ENCODE results near the gene KLHL10. TPM values are rescaled to one million over a fixed set of nuclear protein-coding genes. Genes with fewer than 3 reads are reported as not detected.
"Not testable (repeated sequence)": the region's sequence is repeated elsewhere in the genome, so short reads cannot be mapped to it uniquely, and the experiment has no call there.

KLHL10 gene
- total and polyA plus RNA-seq, 3 experiments from 2014 or later: 0.24 TPM; not detected in 2

DNA sequence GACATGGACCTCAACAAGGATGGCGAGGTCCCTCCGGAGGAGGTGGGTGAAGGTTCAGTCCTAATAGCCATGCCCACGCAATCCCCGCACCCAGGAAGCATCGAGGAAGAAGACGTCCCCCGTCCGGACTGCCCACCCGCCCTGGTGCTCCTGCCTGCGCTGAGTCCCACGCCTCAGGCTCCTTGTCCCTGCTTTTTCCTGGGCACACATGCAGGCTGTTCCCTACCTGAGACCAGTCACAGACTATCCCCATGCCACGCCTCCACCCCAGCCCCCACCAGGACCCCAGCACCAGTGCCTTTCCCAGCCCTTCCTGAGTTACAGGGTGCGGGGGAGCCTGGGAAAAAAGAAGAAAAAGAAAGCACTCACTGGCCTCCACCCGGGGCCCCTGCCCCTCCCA is 15.8 kb upstream of the KLHL10 start:
- CTCF ChIA-PET: interaction anchor here (1.5 kb wide), 1 partner anchor 10 kb away, joined by 5 read pairs; the partner anchor contains the start of gene P3H4
- DNase-seq: no peak

DNA sequence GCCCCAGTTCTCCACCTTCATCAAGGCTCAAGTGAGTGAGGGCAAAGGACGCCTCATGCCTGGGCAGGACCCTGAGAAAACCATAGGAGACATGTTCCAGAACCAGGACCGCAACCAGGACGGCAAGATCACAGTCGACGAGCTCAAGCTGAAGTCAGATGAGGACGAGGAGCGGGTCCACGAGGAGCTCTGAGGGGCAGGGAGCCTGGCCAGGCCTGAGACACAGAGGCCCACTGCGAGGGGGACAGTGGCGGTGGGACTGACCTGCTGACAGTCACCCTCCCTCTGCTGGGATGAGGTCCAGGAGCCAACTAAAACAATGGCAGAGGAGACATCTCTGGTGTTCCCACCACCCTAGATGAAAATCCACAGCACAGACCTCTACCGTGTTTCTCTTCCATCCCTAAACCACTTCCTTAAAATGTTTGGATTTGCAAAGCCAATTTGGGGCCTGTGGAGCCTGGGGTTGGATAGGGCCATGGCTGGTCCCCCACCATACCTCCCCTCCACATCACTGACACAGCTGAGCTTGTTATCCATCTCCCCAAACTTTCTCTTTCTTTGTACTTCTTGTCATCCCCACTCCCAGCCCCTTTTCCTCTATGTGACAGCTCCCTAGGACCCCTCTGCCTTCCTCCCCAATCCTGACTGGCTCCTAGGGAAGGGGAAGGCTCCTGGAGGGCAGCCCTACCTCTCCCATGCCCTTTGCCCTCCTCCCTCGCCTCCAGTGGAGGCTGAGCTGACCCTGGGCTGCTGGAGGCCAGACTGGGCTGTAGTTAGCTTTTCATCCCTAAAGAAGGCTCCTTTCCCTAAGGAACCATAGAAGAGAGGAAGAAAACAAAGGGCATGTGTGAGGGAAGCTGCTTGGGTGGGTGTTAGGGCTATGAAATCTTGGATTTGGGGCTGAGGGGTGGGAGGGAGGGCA is 15.1 kb upstream of the KLHL10 start:
- Mint-ChIP-seq H3K4me3 (peak overlapping the region in 1 of 7 donors; percentile 87), H3K27ac (no peak overlapping the region), H3K27me3 (peaks cover 4% of the 10 kb centered on the region in 2 donors), H3K9me3 (no peaks in the 10 kb centered on the region), H3K4me1 (no peaks in the 10 kb centered on the region), H3K36me3 (peaks cover 0 to 19% (median 0%) of the 10 kb centered on the region in 3 donors)
- Histone ChIP-seq H3K27ac (ENCODE audit: low read depth, low read length) (no peak overlapping the region), H3K27me3 (ENCODE audit: insufficient read depth, low read length, poor library complexity, severe bottlenecking) (no peaks in the 10 kb centered on the region), H3K9me3 (ENCODE audit: low read length) (no peaks in the 10 kb centered on the region), H3K4me1 (ENCODE audit: insufficient read depth, low read length) (no peaks in the 10 kb centered on the region), H3K4me3 (ENCODE audit: low read length) (no peak overlapping the region), H3K36me3 (ENCODE audit: insufficient read depth, low read length) (no peaks in the 10 kb centered on the region)
- ChIA-PET POLR2A (no interaction called here), CTCF (interaction anchor here (1.5 kb wide), 1 partner anchor 11 kb away, joined by 5 read pairs; the partner anchor contains the start of gene P3H4)
- no peak for DNase-seq

More for the DNA sequence above, 15.8 kb upstream of the KLHL10 start:
- no peaks in the 10 kb centered on the region for H3K9me3 Mint-ChIP-seq
- Histone ChIP-seq H3K27ac (ENCODE audit: low read depth, low read length) (no peak overlapping the region), H3K9me3 (ENCODE audit: low read length) (no peaks in the 10 kb centered on the region), H3K4me3 (ENCODE audit: low read length) (no peak overlapping the region), H3K27me3 (ENCODE audit: insufficient read depth, low read length, poor library complexity, severe bottlenecking) (no peaks in the 10 kb centered on the region), H3K36me3 (ENCODE audit: insufficient read depth, low read length) (no peaks in the 10 kb centered on the region), H3K4me1 (ENCODE audit: insufficient read depth, low read length) (no peaks in the 10 kb centered on the region)
- POLR2A ChIA-PET: no interaction called here
- H3K27me3 Mint-ChIP-seq: peaks cover 4% of the 10 kb centered on the region in 2 donors
- no peaks in the 10 kb centered on the region for H3K4me1 Mint-ChIP-seq
- H3K36me3 Mint-ChIP-seq: peaks cover 0 to 16% (median 0%) of the 10 kb centered on the region in 3 donors
- no peak overlapping the region for H3K4me3 Mint-ChIP-seq
- peak overlapping the region in 1 of 8 donors; percentile 79 for H3K27ac Mint-ChIP-seq

DNA sequence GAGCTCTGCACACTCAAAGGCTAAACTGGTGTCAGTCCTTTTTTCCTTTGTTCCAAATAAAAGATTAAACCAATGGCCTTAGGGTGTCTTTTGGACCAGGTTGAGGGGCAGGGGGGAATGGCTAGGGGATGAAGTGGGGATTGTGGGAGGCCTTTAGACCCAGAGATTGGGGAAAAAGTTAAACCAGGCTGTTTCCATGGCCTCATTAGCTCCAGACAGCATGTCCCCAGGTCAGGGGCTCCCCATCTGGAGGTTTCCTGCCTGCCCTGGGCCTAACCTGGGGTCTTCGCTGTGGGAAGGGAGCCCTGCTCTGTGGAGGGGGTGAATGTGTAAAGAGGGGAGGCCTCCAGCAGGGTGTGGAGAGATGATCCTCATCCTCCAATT is 14.5 kb upstream of the KLHL10 start:
- POLR2A ChIA-PET: interaction anchor here (0.6 kb wide), 1 partner anchor 86 kb away, joined by 4 read pairs; no protein-coding TSS in a partner anchor
- CTCF ChIA-PET: interaction anchor here (1.5 kb wide), 1 partner anchor 12 kb away, joined by 5 read pairs; the partner anchor contains the start of gene P3H4
- peaks cover 0 to 25% (median 0%) of the 10 kb centered on the region in 3 donors for H3K36me3 Mint-ChIP-seq

DNA sequence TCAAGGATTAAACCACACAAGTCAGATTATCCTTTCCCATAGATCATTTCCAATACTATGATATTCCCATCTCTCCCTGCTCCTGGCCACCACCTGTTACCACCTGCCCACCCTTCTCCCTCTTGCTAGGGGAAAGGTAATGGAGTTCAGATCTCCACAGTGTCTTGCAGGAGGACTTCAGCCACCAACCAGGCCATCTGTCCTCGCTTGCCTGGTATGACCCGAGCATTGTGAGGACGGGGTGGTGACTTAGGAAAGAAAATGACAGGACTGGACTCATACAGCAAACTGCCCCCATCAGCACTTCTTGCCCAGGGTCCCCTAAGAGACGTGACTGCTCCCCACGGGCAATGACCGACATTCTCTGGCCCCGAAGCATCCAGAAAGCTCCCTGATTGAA is 14.0 kb upstream of the KLHL10 start:
- Histone ChIP-seq H3K9me3 (ENCODE audit: low read length) (no peaks in the 10 kb centered on the region), H3K4me3 (ENCODE audit: low read length) (no peak overlapping the region), H3K36me3 (ENCODE audit: insufficient read depth, low read length) (no peaks in the 10 kb centered on the region), H3K27me3 (ENCODE audit: insufficient read depth, low read length, poor library complexity, severe bottlenecking) (no peaks in the 10 kb centered on the region), H3K27ac (ENCODE audit: low read depth, low read length) (no peak overlapping the region), H3K4me1 (ENCODE audit: insufficient read depth, low read length) (no peaks in the 10 kb centered on the region)
- DNase-seq: no peak
- peaks cover 4% of the 10 kb centered on the region in 2 donors for H3K27me3 Mint-ChIP-seq
- H3K4me3 Mint-ChIP-seq: no peak overlapping the region
- ChIA-PET POLR2A (interaction anchor here (0.6 to 0.7 kb wide), 2 partner anchors 9 to 86 kb away, joined by 4 read pairs; no protein-coding TSS in a partner anchor), CTCF (interaction anchor here (0.7 kb wide), 1 partner anchor 1555 kb away, joined by 3 read pairs; no protein-coding TSS in a partner anchor)
- peaks cover 0 to 28% (median 0%) of the 10 kb centered on the region in 3 donors for H3K36me3 Mint-ChIP-seq
- H3K27ac Mint-ChIP-seq: peak overlapping the region in 1 of 8 donors; percentile 29
- no peaks in the 10 kb centered on the region for H3K9me3 Mint-ChIP-seq
- no peaks in the 10 kb centered on the region for H3K4me1 Mint-ChIP-seq

More for the DNA sequence above, 14.5 kb upstream of the KLHL10 start:
- Mint-ChIP-seq H3K9me3 (no peaks in the 10 kb centered on the region), H3K27me3 (peaks cover 4% of the 10 kb centered on the region in 2 donors), H3K4me3 (no peak overlapping the region), H3K4me1 (no peaks in the 10 kb centered on the region), H3K27ac (peak overlapping the region in 1 of 8 donors; percentile 29)
- Histone ChIP-seq H3K4me1 (ENCODE audit: insufficient read depth, low read length) (no peaks in the 10 kb centered on the region), H3K36me3 (ENCODE audit: insufficient read depth, low read length) (no peaks in the 10 kb centered on the region), H3K27ac (ENCODE audit: low read depth, low read length) (no peak overlapping the region), H3K27me3 (ENCODE audit: insufficient read depth, low read length, poor library complexity, severe bottlenecking) (no peaks in the 10 kb centered on the region), H3K4me3 (ENCODE audit: low read length) (no peak overlapping the region), H3K9me3 (ENCODE audit: low read length) (no peaks in the 10 kb centered on the region)
- DNase-seq: no peak

DNA sequence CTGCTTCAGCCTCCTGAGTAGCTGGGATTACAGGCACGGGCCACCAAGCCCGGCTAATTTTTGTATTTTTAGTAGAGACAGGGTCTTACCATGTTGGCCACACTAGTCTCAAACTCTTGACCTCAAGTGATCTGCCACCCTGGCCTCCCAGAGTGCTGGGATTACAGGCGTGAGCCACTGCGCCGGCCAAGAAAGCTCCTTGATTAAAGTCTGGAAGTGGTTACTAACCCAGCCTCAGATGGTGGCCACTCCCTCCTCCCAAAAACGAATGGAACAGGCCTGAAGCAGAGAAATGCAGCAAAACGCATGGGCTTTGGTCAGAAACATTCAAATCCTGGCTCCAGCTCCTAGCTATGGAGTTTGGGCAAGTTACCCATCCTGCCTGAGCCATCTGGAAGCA is 13.5 kb upstream of the KLHL10 start:
- H3K4me1 Mint-ChIP-seq: no peaks in the 10 kb centered on the region
- H3K27ac Mint-ChIP-seq: no peak overlapping the region
- no peak overlapping the region for H3K27ac ChIP-seq (ENCODE audit: low read depth, low read length)
- DNase-seq: no peak
- H3K4me3 Mint-ChIP-seq: no peak overlapping the region
- H3K27me3 Mint-ChIP-seq: peaks cover 4% of the 10 kb centered on the region in 2 donors
- no peaks in the 10 kb centered on the region for H3K9me3 Mint-ChIP-seq
- ChIA-PET CTCF (interaction anchor here (0.7 kb wide), 1 partner anchor 1556 kb away, joined by 3 read pairs; no protein-coding TSS in a partner anchor), POLR2A (interaction anchor here (0.7 kb wide), 1 partner anchor 8 kb away, joined by 4 read pairs; no protein-coding TSS in a partner anchor)
- no peaks in the 10 kb centered on the region for H3K36me3 ChIP-seq (ENCODE audit: insufficient read depth, low read length)
- peaks cover 0 to 32% (median 0%) of the 10 kb centered on the region in 3 donors for H3K36me3 Mint-ChIP-seq
- no peaks in the 10 kb centered on the region for H3K4me1 ChIP-seq (ENCODE audit: insufficient read depth, low read length)
- no peak overlapping the region for H3K4me3 ChIP-seq (ENCODE audit: low read length)
- no peaks in the 10 kb centered on the region for H3K9me3 ChIP-seq (ENCODE audit: low read length)
- H3K27me3 ChIP-seq (ENCODE audit: insufficient read depth, low read length, poor library complexity, severe bottlenecking): no peaks in the 10 kb centered on the region

DNA sequence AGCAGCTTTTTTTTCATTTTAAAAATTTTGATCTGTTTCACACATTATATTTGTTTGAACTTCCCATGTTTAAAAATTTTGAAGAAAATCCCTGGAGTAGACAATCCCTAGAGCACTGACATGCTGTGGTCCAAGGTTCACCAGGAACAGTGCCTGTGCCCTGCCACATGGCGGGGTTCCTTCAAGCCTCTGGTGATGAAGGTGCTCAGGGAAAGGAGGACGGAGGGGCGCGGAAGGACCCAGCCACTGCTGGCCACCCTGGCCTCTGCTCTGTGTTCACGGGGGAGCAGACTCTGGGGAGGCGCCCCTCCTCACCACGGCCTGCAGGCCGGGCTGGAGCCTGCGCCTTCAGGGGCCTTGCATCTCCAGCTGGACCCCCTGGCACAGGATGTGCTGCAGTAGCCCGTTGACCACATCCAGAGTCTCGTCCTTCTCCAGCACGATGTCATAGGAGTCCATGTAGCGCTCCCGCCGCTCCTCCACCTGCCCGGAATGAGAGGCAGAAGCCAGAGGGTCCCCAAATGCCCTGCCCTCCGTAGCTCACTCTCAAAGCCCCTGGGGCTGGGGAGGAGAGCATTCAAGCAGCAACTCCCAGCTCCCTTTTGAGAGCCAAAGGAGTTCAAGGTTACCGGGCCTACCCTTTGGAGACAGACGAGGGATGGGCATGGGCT is 12.3 kb upstream of the KLHL10 start:
- POLR2A ChIA-PET: no interaction called here

DNA sequence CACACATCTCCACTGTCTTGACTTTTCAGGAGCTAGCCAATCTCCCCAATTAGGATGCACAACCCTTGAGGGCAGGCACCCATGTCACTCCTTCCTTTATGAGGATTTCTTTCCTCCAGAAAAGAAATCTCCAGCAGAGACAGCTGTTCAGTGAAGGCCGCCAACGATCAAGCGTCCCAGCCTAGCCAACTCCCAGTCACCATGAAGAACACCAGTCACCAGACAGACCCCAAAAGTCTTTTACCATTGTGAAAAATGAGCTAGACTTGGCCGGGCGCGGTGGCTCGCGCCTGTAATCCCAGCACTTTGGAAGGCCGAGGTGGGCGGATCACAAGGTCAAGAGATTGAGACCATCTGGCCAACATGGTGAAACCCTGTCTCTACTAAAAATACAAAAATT is 7.7 kb upstream of the KLHL10 start:
- H3K4me1 Mint-ChIP-seq: not testable (repeated sequence)
- POLR2A ChIA-PET: interaction anchor here (0.5 kb wide), 1 partner anchor 125 kb away, joined by 6 read pairs; no protein-coding TSS in a partner anchor
- CTCF ChIA-PET: interaction anchor here (1.8 to 3.3 kb wide), 2 partner anchors 14 to 19 kb away, joined by 6 to 15 read pairs; partner anchors contain the start of gene P3H4

More for the DNA sequence above, 12.3 kb upstream of the KLHL10 start:
- no peak for DNase-seq
- Histone ChIP-seq H3K27me3 (ENCODE audit: insufficient read depth, low read length, poor library complexity, severe bottlenecking) (no peaks in the 10 kb centered on the region), H3K9me3 (ENCODE audit: low read length) (no peaks in the 10 kb centered on the region), H3K4me1 (ENCODE audit: insufficient read depth, low read length) (no peaks in the 10 kb centered on the region), H3K27ac (ENCODE audit: low read depth, low read length) (no peak overlapping the region), H3K4me3 (ENCODE audit: low read length) (no peak overlapping the region), H3K36me3 (ENCODE audit: insufficient read depth, low read length) (no peaks in the 10 kb centered on the region)
- Mint-ChIP-seq H3K4me1 (no peaks in the 10 kb centered on the region), H3K27ac (peak overlapping the region in 1 of 8 donors; percentile 78), H3K4me3 (peak overlapping the region in 1 of 7 donors; percentile 23), H3K27me3 (peaks cover 0 to 1% of the 10 kb centered on the region in 2 donors), H3K9me3 (no peaks in the 10 kb centered on the region), H3K36me3 (peaks cover 0 to 42% (median 2%) of the 10 kb centered on the region in 3 donors)
- CTCF ChIA-PET: no interaction called here

More for the DNA sequence above, 7.7 kb upstream of the KLHL10 start:
- H3K36me3 ChIP-seq (ENCODE audit: insufficient read depth, low read length); DNase-seq; H3K27ac ChIP-seq (ENCODE audit: low read depth, low read length); H3K9me3 ChIP-seq (ENCODE audit: low read length); H3K4me1 ChIP-seq (ENCODE audit: insufficient read depth, low read length); H3K27me3 ChIP-seq (ENCODE audit: insufficient read depth, low read length, poor library complexity, severe bottlenecking); H3K4me3 Mint-ChIP-seq; H3K27me3 Mint-ChIP-seq; H3K9me3 Mint-ChIP-seq; H3K4me3 ChIP-seq (ENCODE audit: low read length): not testable (repeated sequence)
- Mint-ChIP-seq H3K36me3 (peaks cover 0 to 63% (median 7%) of the 10 kb centered on the region in 3 donors), H3K27ac (peak overlapping the region in 1 of 8 donors; percentile 20)
